ENCODE results near the gene SFT2D3. TPM values are rescaled to one million over a fixed set of nuclear protein-coding genes. Genes with fewer than 3 reads are reported as not detected.

SFT2D3 gene
- total and polyA plus RNA-seq, 8 donors, result 2.7 to 5.7 (median 3.7) TPM

- no peak for FAIRE-seq
- Histone ChIP-seq H3K27ac (no peak overlapping the region), H3K9me3 (no peaks in the 10 kb centered on the region), H3K36me3 (no peaks in the 10 kb centered on the region), H3K4me3 (no peak overlapping the region), H3K27me3 (no peaks in the 10 kb centered on the region), H3K4me1 (peaks cover 0 to 3% (median 0%) of the 10 kb centered on the region in 3 donors)
- WGBS, 2 donors, result 60 to 71% methylated on average over 10 of the region's 10 CpGs
- no peak for DNase-seq
- intact Hi-C loops (cut with DNase I), result no loop called here
- TF ChIP-seq, protein P1, sequence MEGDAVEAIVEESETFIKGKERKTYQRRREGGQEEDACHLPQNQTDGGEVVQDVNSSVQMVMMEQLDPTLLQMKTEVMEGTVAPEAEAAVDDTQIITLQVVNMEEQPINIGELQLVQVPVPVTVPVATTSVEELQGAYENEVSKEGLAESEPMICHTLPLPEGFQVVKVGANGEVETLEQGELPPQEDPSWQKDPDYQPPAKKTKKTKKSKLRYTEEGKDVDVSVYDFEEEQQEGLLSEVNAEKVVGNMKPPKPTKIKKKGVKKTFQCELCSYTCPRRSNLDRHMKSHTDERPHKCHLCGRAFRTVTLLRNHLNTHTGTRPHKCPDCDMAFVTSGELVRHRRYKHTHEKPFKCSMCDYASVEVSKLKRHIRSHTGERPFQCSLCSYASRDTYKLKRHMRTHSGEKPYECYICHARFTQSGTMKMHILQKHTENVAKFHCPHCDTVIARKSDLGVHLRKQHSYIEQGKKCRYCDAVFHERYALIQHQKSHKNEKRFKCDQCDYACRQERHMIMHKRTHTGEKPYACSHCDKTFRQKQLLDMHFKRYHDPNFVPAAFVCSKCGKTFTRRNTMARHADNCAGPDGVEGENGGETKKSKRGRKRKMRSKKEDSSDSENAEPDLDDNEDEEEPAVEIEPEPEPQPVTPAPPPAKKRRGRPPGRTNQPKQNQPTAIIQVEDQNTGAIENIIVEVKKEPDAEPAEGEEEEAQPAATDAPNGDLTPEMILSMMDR (IDR thresholded peaks at IDR 0.05), result no peak
- no peak for ATAC-seq
Measured at GRCh38 chr2:127670055-127670956, 31.0 kb upstream of the SFT2D3 start.

GRCh38 chr2:127670957-127671290, 30.4 kb upstream of the SFT2D3 start:
- no peaks in the 10 kb centered on the region for H3K27me3 ChIP-seq
- TF ChIP-seq, protein P1 (IDR thresholded peaks at IDR 0.05), result no peak
- FAIRE-seq (no peak), ATAC-seq (no peak), DNase-seq (no peak)
- H3K36me3 ChIP-seq, result no peaks in the 10 kb centered on the region
- WGBS, 2 donors, result 61 to 72% methylated on average over 5 of the region's 5 CpGs
- intact Hi-C loops (cut with DNase I), result no loop called here
- H3K4me3 ChIP-seq, result no peak overlapping the region
- H3K9me3 ChIP-seq, result no peaks in the 10 kb centered on the region
- H3K27ac ChIP-seq, result no peak overlapping the region
- H3K4me1 ChIP-seq, result peaks cover 0 to 7% (median 0%) of the 10 kb centered on the region in 3 donors

GRCh38 chr2:127671557-127672302, 29.6 kb upstream of the SFT2D3 start:
- WGBS, 2 donors, result 62 to 78% methylated on average over 14 of the region's 14 CpGs
- no peak for DNase-seq
- H3K4me1 ChIP-seq, result peaks cover 0 to 8% (median 0%) of the 10 kb centered on the region in 3 donors
- intact Hi-C loops (cut with DNase I), result no loop called here
- no peak for ATAC-seq
- TF ChIP-seq, protein P1 (IDR thresholded peaks at IDR 0.05), result no peak
- H3K36me3 ChIP-seq, result no peaks in the 10 kb centered on the region
- no peaks in the 10 kb centered on the region for H3K27me3 ChIP-seq
- no peaks in the 10 kb centered on the region for H3K9me3 ChIP-seq
- no peak overlapping the region for H3K27ac ChIP-seq
- no peak overlapping the region for H3K4me3 ChIP-seq
- no peak for FAIRE-seq

DNA sequence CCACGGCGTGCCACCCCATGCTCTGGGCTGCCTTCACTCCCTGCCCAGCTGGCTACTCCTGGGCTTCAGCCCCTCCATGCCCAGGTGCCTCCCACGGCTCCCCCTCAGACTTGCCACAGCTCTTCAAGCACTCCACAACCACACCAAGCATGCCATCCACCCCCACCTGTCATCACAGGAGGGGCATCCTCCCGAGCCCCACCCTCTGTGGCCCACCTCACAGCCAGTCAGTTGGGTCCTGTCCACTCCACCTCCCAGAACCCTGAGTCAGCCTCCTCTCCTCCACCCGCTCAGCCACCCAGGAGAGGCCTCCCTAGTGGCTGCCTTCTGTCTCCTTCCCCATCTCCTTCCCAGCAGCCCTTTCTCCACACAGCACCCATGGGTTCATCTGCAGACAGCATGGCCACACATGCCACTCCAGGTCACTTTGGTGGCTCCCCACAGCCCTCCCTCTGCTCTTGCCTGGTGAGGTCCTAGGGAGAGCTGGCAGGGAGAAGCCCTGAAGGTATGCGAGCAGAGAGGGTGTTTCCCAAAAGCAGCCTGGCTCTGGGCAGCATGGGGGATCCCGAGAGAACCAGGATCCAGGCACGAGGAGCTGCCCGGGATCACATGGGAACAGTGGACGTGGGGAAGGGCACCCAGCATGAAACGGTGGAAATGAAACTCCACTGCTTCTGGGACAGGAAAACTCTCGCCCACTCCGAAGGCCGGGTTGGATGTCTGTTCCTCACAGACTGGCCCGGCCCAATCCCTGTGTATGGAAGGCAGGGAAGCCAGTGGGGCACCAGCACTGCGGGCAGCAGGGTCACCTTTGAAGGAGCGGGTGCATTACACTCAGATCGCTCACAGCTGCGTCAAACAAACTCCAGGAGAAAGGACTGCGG, 28.7 kb upstream of the SFT2D3 start:
- WGBS, 2 donors, result 76 to 79% methylated on average over 20 of the region's 20 CpGs

More for the DNA sequence above, 28.7 kb upstream of the SFT2D3 start:
- no peak for DNase-seq
- H3K36me3 ChIP-seq, result no peaks in the 10 kb centered on the region
- intact Hi-C loops (cut with DNase I), result no loop called here
- no peak overlapping the region for H3K4me3 ChIP-seq
- no peak overlapping the region for H3K27ac ChIP-seq
- no peak for ATAC-seq
- no peaks in the 10 kb centered on the region for H3K27me3 ChIP-seq
- peaks cover 0 to 8% (median 0%) of the 10 kb centered on the region in 3 donors for H3K4me1 ChIP-seq
- no peak for FAIRE-seq
- no peaks in the 10 kb centered on the region for H3K9me3 ChIP-seq
- TF ChIP-seq, protein P1 (IDR thresholded peaks at IDR 0.05), result no peak

Data from pancreas (tissue), 10 donors.